Middle frontal gyrus (tissue), 1 donor: ENCODE data around the gene WDR5.
A peak's percentile ranks its signal among the peaks of the same experiment; 100 is the strongest.

ENCODE experiments used
- DNase-seq: peaks from one replicate; pipeline ENCODE4 v3.0.0-alpha.2; 2015; ENCODE audit warnings: low spot score; ENCODE audit errors: extremely low spot score

WDR5 gene

GRCh38 chr9:134158242-134158641, 22.4 kb downstream of the WDR5 start:
- DNase-seq = no peak

- DNase-seq = no peak
Observed at GRCh38 chr9:134158753-134159392, 23.0 kb downstream of the WDR5 start.

GRCh38 chr9:134159566-134160245, 23.8 kb downstream of the WDR5 start:
- no peak for DNase-seq

DNA sequence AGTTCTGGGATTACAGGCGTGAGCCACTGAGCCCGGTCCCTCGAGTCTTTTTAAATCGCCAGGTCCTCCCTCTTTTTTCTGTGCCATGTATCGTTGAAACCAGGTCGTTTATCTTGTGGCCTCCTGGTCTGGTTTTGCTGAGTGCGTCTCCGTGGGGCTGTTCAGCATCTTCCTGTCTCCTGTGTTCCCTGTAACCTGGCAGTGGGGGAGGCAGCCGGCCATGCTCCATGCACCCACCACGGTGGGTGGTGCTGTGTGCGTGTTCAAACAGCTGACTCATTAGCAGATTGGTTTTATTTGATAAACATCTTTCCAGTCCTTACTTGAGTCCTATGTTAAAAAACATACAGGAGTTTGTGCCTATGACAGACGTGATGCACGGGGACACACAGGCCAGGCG, 25.8 kb downstream of the WDR5 start:
- DNase-seq = no peak

DNA sequence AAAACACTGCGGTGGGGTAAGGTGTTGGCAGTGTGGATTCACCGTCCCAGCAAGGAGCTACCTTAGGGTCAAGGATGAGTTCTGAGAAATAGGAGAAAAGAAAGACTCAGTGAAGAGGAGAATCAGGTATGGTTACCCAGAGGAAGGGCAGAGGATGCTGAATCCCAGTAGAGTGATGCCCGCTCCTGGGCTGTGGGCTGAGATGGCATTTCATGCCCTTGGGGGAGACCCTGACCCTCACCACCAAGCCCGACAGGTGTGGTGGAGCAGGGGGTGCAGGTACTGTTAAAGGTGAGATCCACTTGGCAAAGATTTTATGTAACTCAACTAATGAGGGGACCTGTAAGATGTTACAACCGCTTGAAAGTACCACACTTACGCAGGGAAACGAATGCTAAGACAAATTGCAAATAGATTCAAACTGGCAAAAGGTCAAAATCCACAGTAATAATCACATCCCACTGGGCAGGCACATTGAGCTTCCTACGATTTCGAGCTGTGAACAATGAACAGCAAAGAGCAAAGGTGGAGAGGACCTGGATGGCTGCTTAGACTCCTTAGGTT, 26.4 kb downstream of the WDR5 start:
- no peak for DNase-seq

- DNase-seq = no peak
Observed at GRCh38 chr9:134162926-134163370, 27.1 kb downstream of the WDR5 start.

- DNase-seq = peak; percentile 49
Observed at GRCh38 chr9:134163371-134164196, 27.7 kb downstream of the WDR5 start.

GRCh38 chr9:134164879-134165278, 29.0 kb downstream of the WDR5 start:
- no peak for DNase-seq

- no peak for DNase-seq
Observed at GRCh38 chr9:134165357-134166315, 29.8 kb downstream of the WDR5 start.

DNA sequence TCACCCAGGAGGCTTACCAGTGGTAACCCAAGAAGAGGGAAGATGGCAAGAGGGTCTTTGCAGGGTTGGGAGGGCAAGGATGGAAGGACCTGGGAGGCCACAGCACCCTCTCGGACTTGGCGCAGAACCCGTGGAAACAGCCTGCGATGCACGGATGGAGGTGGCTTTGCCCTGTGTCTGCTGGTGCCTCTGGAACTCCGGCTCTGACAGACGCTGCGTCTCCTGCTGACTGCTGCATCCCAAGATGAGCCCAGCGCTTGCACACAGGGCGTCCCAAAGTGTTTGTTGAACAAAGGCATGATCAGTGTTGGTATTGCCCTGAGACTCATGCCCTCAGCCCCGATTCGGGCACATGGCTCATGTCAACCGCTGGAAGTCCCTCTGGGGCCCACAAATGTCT, 30.5 kb downstream of the WDR5 start:
- no peak for DNase-seq

GRCh38 chr9:134167530-134167931, 31.6 kb downstream of the WDR5 start:
- DNase-seq = no peak

DNA sequence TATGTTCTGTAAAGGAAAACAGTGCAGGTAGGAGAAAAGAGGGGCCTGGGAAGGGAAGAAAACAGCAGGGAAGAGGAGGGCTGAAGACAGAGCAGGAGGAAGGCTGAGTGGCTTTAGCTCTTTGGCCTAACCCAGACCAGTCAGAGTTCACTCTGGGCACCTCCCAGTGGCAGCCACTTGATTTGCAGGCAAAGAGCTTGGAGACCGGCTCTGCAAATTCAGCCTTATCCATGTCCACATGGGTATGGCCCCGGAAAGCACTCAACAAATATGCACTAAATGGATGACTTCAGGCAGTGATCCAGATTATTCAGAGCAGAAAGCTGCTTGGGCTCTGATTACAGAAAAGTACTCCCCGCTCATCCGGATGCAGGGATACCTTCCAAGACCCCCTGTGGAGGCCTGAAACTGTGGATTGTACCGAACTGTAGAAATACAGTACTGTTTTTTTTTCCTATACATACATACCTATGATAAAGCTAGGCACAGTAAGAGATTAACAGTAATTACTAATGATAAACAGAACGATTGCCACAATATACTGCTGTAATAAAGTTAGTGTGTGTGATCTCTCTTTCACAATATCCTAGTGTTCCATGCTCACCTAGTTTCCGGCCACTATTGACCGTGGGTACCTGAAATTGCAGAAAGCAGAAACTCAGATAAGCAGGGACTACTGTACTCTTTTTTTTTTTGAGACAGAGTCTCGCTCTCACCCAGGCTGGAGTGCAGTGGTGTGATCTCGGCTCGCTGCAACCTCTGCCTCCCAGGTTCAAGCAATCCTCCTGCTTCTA, 33.1 kb downstream of the WDR5 start:
- DNase-seq = no peak

DNA sequence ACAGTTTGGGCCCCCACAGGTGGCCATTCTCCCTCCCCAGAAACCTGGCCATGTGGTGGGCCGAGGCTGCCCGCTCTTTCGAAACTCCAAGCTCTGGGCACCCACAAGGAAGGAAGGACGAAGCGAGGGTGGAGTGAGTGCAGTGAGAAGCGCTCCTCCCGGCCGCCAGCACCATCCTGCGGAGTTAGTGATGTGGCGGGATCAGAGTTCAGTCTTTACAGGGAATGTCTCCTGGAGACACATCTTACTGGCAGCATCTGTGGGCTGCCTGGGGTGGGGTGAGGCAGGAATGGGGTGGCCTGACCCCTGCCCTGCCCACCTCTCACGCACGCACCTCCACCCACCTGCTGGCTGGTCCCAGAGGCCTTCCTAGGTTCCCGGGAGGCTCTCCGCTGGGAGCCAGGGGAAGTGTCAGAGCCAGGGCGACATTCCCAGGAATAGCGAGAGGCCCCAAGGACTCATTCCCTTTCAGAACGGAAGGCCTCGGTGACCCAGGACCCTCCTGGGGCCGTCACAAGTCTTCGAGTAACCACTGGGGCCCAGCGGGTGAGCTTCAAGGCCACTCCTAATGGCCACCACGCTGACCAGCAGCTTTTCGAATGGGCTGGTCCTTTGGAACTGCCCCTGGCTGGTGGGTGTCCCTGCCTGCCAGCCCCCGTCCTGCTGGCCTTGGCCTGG, 34.0 kb downstream of the WDR5 start:
- no peak for DNase-seq

DNA sequence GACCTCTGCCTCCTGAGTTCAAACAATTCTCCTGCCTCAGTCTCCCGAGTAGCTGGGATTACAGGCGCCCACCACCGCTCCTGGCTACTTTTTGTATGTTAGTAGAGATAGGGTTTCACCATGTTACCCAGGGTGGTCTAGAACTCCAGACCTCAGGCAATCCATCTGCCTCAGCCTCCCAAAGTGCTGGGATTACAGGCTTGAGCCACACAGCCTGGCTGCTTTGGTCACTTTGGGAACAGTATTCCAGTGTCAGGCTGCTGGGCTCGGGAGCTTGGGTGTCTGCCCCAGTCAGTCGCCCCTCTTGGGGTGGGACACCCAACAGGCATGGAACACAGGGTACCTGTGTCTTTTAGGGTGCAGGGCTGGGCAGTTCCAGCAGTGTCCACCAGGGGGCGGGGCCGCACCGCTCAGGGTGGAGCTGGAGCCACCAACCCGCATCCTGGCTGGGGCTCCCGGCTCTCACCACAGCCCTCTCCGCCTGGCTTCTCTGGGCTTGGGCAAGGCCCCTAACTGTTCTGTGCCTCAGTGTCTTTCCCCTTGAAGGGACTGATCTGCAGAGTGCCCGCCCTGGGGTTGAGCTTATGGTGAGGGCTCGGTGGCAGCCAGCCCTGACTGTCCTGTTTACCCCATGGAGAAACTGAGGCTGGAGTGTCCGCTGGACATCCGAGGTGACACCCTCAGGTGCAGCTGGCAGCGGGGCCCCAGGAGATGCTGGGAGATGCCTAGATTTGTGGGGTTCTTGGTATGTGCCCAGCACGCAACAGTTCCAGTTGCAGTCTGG, 34.8 kb downstream of the WDR5 start:
- no peak for DNase-seq

DNA sequence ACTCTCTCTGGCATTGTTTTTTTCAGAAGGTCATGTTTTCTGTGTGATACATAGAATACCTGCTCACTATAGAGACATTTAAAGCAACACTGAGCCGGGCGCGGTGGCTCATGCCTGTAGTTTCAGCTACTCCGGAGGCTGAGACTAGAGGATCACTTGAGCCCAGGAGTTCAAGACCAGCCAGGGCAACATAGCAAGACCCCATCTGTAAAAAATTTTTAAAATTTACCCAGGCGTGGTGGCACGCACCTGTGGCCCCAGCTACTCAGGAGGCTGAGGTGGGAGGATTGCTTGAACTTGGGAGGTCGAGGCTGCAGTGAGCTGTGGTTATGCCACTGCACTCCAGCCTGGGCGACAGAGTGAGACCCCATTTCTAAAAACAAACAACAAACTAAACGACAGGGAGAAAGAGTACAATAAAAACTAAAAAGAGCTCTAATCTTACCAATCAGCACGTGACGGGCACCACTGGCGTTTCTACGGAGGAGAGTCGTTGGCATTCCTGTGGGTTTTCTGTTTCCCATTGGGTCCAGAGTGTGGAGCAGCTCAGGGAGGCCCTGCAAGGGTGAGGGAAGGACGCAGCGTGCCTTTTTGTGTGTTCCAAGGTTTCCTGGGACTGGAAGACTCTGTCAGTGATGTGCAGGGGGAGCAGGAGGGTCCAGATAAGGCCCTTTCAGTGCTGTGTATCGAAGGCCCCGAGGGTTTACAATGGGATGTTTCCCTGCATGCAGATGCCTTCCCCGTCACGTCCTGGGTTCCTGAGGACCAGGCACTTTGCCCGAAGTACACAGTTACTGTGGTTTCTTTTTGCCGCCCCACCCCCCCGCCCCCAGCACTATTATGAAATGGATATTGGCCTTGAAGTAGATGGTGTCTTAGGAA, 35.7 kb downstream of the WDR5 start:
- no peak for DNase-seq

GRCh38 chr9:134172198-134173126, 36.6 kb downstream of the WDR5 start:
- no peak for DNase-seq
